SK-N-SH (cell line): ENCODE measurements around the gene TCEA2. TPM values are rescaled to one million over a fixed set of nuclear protein-coding genes. Genes with fewer than 3 reads are reported as not detected.
A peak's percentile ranks its signal among the peaks of the same experiment; 100 is the strongest.

ENCODE experiments used
- CTCF ChIA-PET: fragments of 300-600, 350-600 bp; formaldehyde crosslinking; extraction: SDS; loops from one replicate; lab custom pipeline; 2021; lab: Yijun Ruan, JAX
- POLR2A ChIA-PET: fragments of 350-600 bp; sonication (Branson Sonifier 250); formaldehyde crosslinking; extraction: SDS; loops from one replicate; lab custom pipeline; 2020; ENCODE audit warnings: antibody characterized with exemption, inconsistent platforms; lab: Yijun Ruan, JAX
- DNase-seq: peaks from one replicate; pipeline ENCODE4 v3.0.0; 2012
- H2AFZ ChIP-seq: fragments of 200-600 bp; sonication (generic); 2 replicates; pipeline ENCODE4 v1.8.1; 2016; ENCODE audit warnings: antibody characterized with exemption, mild to moderate bottlenecking, low read depth
- H3F3A ChIP-seq: fragments of 200-600 bp; sonication (generic); replicated peaks from 2 replicates; pipeline ENCODE3; 2016; ENCODE audit warnings: antibody characterized with exemption, mild to moderate bottlenecking; ENCODE audit not compliant: insufficient read depth
- H3K27ac ChIP-seq, 2 experiments: fragments of 200-500 bp in 1 of 2; fragments of 200-600 bp in 1 of 2; sonication (Bioruptor generic) in 1 of 2; sonication (generic), shearing (Covaris generic) in 1 of 2; 2 replicates each; pipeline versions ENCODE4 v1.5.1 to v1.6.1; 2014 to 2016; ENCODE audit warnings: low read depth in 2 of 2, inconsistent platforms in 1 of 2, low read length in 1 of 2, mild to moderate bottlenecking in 1 of 2, mixed read lengths in 1 of 2
- H3K27me3 ChIP-seq: fragments of 200-600 bp; sonication (generic), shearing (Covaris generic); 2 replicates; pipeline ENCODE4 v1.6.1; 2016; ENCODE audit warnings: mixed run types; ENCODE audit not compliant: insufficient read depth
- H3K36me3 ChIP-seq, 2 experiments: fragments of 200-500 bp in 1 of 2; fragments of 200-600 bp in 1 of 2; sonication (Bioruptor generic) in 1 of 2; sonication (generic) in 1 of 2; replicated peaks in 1 of 2; 2 replicates each; pipeline versions ENCODE3 to v1.5.1; 2014 to 2016; ENCODE audit warnings: low read length in 1 of 2, mild to moderate bottlenecking in 1 of 2; ENCODE audit not compliant: insufficient read depth in 2 of 2, control insufficient read depth in 1 of 2
- H3K4me1 ChIP-seq, 2 experiments: fragments of 200-500 bp in 1 of 2; fragments of 200-600 bp in 1 of 2; sonication (Bioruptor generic) in 1 of 2; sonication (generic), shearing (Covaris generic) in 1 of 2; 2 replicates each; pipeline versions ENCODE4 v1.5.1 to v1.6.1; 2014 to 2016; ENCODE audit warnings: low read depth in 1 of 2, low read length in 1 of 2, mixed run types in 1 of 2; ENCODE audit not compliant: insufficient read depth in 2 of 2, control insufficient read depth in 1 of 2
- H3K4me2 ChIP-seq: fragments of 200-600 bp; sonication (generic), shearing (Covaris generic); 2 replicates; pipeline ENCODE4 v1.6.1; 2017; ENCODE audit warnings: mixed run types
- H3K4me3 ChIP-seq, 2 experiments: fragments of 200-500 bp in 1 of 2; fragments of 200-600 bp in 1 of 2; sonication (Bioruptor generic) in 1 of 2; sonication (generic), shearing (Covaris generic) in 1 of 2; 2 replicates each; pipeline versions ENCODE4 v1.5.1 to v1.8.1; 2014 to 2016; ENCODE audit warnings: low read depth in 2 of 2, inconsistent platforms in 1 of 2, low read length in 1 of 2, mild to moderate bottlenecking in 1 of 2, mixed read lengths in 1 of 2, moderate library complexity in 1 of 2
- H3K79me2 ChIP-seq: fragments of 200-600 bp; sonication (generic); 2 replicates; pipeline ENCODE4 v1.8.1; 2017; ENCODE audit warnings: mild to moderate bottlenecking; ENCODE audit not compliant: insufficient read depth
- H3K9ac ChIP-seq: fragments of 200-600 bp; sonication (generic); 2 replicates; pipeline ENCODE4 v1.6.1; 2017; ENCODE audit warnings: mixed run types
- H3K9me2 ChIP-seq: fragments of 200-600 bp; sonication (generic); 2 replicates; pipeline ENCODE4 v1.6.1; 2017; ENCODE audit warnings: mixed run types
- H3K9me3 ChIP-seq: fragments of 200-600 bp; sonication (generic); 2 replicates; pipeline ENCODE4 v1.6.1; 2017; ENCODE audit warnings: mixed run types, mild to moderate bottlenecking, moderate library complexity
- H4K20me1 ChIP-seq: fragments of 200-600 bp; sonication (generic); 2 replicates; pipeline ENCODE4 v1.6.1; 2017; ENCODE audit warnings: mild to moderate bottlenecking, mixed run types; ENCODE audit not compliant: insufficient read depth
- FOXM1 ChIP-seq: IDR thresholded peaks from 2 replicates; pipeline ENCODE4 v1.4.0; 2012; ENCODE audit warnings: low read depth, mild to moderate bottlenecking
- GATA2 ChIP-seq: sonication (generic); formaldehyde crosslinking; IDR thresholded peaks from 2 replicates; pipeline ENCODE4 v1.5.0; 2020; ENCODE audit warnings: mild to moderate bottlenecking, missing genetic modification reagents
- JUND ChIP-seq: IDR thresholded peaks from 2 replicates; pipeline ENCODE4 v1.4.0; 2012
- MXI1 ChIP-seq: IDR thresholded peaks from 2 replicates; pipeline ENCODE4 v1.6.1; 2012; ENCODE audit warnings: mild to moderate bottlenecking, low read depth, low read length, improper control_type of control experiment
- NFIC ChIP-seq: IDR thresholded peaks from 2 replicates; pipeline ENCODE4 v1.4.0; 2012; ENCODE audit warnings: borderline replicate concordance
- NRF1 ChIP-seq: IDR thresholded peaks from 2 replicates; pipeline ENCODE4 v1.6.1; 2012; ENCODE audit warnings: low read depth, mild to moderate bottlenecking, low read length
- RCOR1 ChIP-seq: fragments of 150-350 bp; IDR thresholded peaks from 2 replicates; pipeline ENCODE4 v1.6.1; 2017; ENCODE audit warnings: antibody characterized with exemption, low read length
- RFX5 ChIP-seq: IDR thresholded peaks from 2 replicates; pipeline ENCODE4 v1.6.1; 2012; ENCODE audit warnings: mild to moderate bottlenecking, improper control_type of control experiment, low read length
- SIN3A ChIP-seq: IDR thresholded peaks from 2 replicates; pipeline ENCODE4 v1.6.1; 2012; ENCODE audit warnings: low read depth, mild to moderate bottlenecking, low read length, moderate library complexity, borderline replicate concordance
- SMC3 ChIP-seq: IDR thresholded peaks from 2 replicates; pipeline ENCODE4 v1.6.1; 2012; ENCODE audit warnings: low read depth, low read length, improper control_type of control experiment
- TCF12 ChIP-seq: IDR thresholded peaks from 2 replicates; pipeline ENCODE4 v1.4.0; 2012
- TEAD4 ChIP-seq: IDR thresholded peaks from 2 replicates; pipeline ENCODE4 v1.4.0; 2012; ENCODE audit warnings: mild to moderate bottlenecking, borderline replicate concordance; ENCODE audit not compliant: insufficient read depth
- USF2 ChIP-seq: fragments of 150-350 bp; IDR thresholded peaks from 2 replicates; pipeline ENCODE4 v1.6.1; 2017; ENCODE audit warnings: antibody characterized with exemption, low read length, low read depth, borderline replicate concordance
- YY1 ChIP-seq: IDR thresholded peaks from 2 replicates; pipeline ENCODE4 v1.4.0; 2012; ENCODE audit warnings: low read depth, mild to moderate bottlenecking
- WGBS: methylation state at CpG from one replicate; pipeline ENCODE4 v1.1.6; 2017; ENCODE audit warnings: low lambda C conversion rate; 5-methylcytosine and 5-hydroxymethylcytosine counted together
- polyA plus RNA-seq, 3 experiments: library from polyadenylated mRNA; depleted of rRNA; stranded (reverse); fragments of >200 nt; gene quantifications; 2 replicates each; pipeline ENCODE4 v1.2.3, GENCODE V29; 2012
- TF ChIP-seq, protein P1 (sequence below): IDR thresholded peaks from 2 replicates; pipeline ENCODE4 v1.4.0; 2012; ENCODE audit warnings: low read depth
- TF ChIP-seq, protein P2 (sequence below): IDR thresholded peaks from 2 replicates; pipeline ENCODE4 v1.4.0; 2012; ENCODE audit warnings: low read depth, borderline replicate concordance
- TF ChIP-seq, protein P3 (sequence below): IDR thresholded peaks from 2 replicates; pipeline ENCODE4 v1.6.1; 2012; ENCODE audit warnings: mild to moderate bottlenecking, low read depth, low read length, moderate library complexity

The TCEA2 gene
- polyA plus RNA-seq, 1 of the 3 experiments (the other 2 are of a cell fraction), result 98.9 TPM

DNA sequence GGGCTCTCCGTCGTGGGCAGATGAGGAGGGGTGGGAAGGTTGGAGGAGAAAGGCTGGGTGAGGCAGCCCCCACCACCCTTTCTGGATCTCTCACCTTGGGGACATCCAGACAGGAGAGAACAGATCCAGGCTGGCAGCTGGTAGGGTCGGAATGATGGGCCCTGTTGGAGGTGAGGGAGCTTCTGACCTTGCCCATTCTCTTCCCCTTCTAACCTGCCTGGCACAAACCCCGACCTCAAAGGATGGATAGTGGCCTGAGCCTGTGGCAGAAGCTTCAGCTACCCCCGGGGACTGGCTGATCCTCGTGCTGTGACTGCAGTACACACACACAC is 50.4 kb downstream of the TCEA2 start:
- no peaks in the 10 kb centered on the region for H3F3A ChIP-seq
- TF ChIP-seq SIN3A (no peak), YY1 (no peak), NRF1 (no peak), MXI1 (no peak), RCOR1 (no peak), SMC3 (no peak), TEAD4 (no peak), FOXM1 (no peak), NFIC (no peak), RFX5 (no peak), GATA2 (CRISPR knock-in tag) (no peak), JUND (no peak), TCF12 (no peak), USF2 (no peak)
- TF ChIP-seq, protein P1, sequence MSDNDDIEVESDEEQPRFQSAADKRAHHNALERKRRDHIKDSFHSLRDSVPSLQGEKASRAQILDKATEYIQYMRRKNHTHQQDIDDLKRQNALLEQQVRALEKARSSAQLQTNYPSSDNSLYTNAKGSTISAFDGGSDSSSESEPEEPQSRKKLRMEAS, result no peak
- TF ChIP-seq, protein P2, sequence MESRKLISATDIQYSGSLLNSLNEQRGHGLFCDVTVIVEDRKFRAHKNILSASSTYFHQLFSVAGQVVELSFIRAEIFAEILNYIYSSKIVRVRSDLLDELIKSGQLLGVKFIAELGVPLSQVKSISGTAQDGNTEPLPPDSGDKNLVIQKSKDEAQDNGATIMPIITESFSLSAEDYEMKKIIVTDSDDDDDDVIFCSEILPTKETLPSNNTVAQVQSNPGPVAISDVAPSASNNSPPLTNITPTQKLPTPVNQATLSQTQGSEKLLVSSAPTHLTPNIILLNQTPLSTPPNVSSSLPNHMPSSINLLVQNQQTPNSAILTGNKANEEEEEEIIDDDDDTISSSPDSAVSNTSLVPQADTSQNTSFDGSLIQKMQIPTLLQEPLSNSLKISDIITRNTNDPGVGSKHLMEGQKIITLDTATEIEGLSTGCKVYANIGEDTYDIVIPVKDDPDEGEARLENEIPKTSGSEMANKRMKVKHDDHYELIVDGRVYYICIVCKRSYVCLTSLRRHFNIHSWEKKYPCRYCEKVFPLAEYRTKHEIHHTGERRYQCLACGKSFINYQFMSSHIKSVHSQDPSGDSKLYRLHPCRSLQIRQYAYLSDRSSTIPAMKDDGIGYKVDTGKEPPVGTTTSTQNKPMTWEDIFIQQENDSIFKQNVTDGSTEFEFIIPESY, result no peak
- TF ChIP-seq, protein P3, sequence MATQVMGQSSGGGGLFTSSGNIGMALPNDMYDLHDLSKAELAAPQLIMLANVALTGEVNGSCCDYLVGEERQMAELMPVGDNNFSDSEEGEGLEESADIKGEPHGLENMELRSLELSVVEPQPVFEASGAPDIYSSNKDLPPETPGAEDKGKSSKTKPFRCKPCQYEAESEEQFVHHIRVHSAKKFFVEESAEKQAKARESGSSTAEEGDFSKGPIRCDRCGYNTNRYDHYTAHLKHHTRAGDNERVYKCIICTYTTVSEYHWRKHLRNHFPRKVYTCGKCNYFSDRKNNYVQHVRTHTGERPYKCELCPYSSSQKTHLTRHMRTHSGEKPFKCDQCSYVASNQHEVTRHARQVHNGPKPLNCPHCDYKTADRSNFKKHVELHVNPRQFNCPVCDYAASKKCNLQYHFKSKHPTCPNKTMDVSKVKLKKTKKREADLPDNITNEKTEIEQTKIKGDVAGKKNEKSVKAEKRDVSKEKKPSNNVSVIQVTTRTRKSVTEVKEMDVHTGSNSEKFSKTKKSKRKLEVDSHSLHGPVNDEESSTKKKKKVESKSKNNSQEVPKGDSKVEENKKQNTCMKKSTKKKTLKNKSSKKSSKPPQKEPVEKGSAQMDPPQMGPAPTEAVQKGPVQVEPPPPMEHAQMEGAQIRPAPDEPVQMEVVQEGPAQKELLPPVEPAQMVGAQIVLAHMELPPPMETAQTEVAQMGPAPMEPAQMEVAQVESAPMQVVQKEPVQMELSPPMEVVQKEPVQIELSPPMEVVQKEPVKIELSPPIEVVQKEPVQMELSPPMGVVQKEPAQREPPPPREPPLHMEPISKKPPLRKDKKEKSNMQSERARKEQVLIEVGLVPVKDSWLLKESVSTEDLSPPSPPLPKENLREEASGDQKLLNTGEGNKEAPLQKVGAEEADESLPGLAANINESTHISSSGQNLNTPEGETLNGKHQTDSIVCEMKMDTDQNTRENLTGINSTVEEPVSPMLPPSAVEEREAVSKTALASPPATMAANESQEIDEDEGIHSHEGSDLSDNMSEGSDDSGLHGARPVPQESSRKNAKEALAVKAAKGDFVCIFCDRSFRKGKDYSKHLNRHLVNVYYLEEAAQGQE, result no peak
- H3K9me3 ChIP-seq, result no peaks in the 10 kb centered on the region
- no peak overlapping the region for H3K27ac ChIP-seq
- H3K4me1 ChIP-seq, result peaks cover 0 to 24% of the 10 kb centered on the region in 2 experiments; a peak in 1 of 4 replicates
- ChIA-PET POLR2A (interaction anchor here (0.5 to 0.6 kb wide), 2 partner anchors 66 to 442 kb away, joined by 3 read pairs; no protein-coding TSS in a partner anchor), CTCF (interaction anchor here (3.8 to 15.6 kb wide), 2 partner anchors 32 to 75 kb away, joined by 13 to 252 read pairs; partner anchors contain the start of genes LKAAEAR1, OPRL1 and RGS19)
- H3K4me3 ChIP-seq, result no peak overlapping the region
- 35% methylated on average over 2 of the region's 6 CpGs for WGBS
- no peak overlapping the region for H3K9ac ChIP-seq
- DNase-seq, result peak; percentile 9
- no peak overlapping the region for H2AFZ ChIP-seq
- no peaks in the 10 kb centered on the region for H3K9me2 ChIP-seq
- no peak overlapping the region for H3K4me2 ChIP-seq
- no peaks in the 10 kb centered on the region for H3K36me3 ChIP-seq
- no peaks in the 10 kb centered on the region for H3K79me2 ChIP-seq
- no peaks in the 10 kb centered on the region for H3K27me3 ChIP-seq
- no peaks in the 10 kb centered on the region for H4K20me1 ChIP-seq
